GM12878 (cell line): ENCODE data around the gene TNIP1. TPM values are rescaled to one million over a fixed set of nuclear protein-coding genes. Genes with fewer than 3 reads are reported as not detected.

ENCODE experiments used
- ATAC-seq: fragments of 200-7000 bp; cut with Tn5 transposase; 3 replicates; pipeline ENCODE4 v1.9.1; 2020; ENCODE audit warnings: mild to moderate bottlenecking, moderate library complexity
- BruUV-seq: library from RNA; stranded (reverse); fragments of 400-500 nt; replicated peaks from 2 replicates; lab custom pipeline; 2021; lab: Mats Ljungman, UMichigan
- CTCF ChIA-PET: fragments of 300-600 bp; sonication (Branson Sonifier 250); formaldehyde crosslinking; extraction: SDS; loops from one replicate; lab custom pipeline; 2021; ENCODE audit warnings: inconsistent platforms; lab: Yijun Ruan, JAX
- POLR2A ChIA-PET: fragments of 350-600 bp; formaldehyde crosslinking; extraction: SDS; loops from one replicate; lab custom pipeline; 2021; ENCODE audit warnings: inconsistent platforms; lab: Charles Lee
- RAD21 ChIA-PET: fragments of 300-600 bp; sonication (Branson Sonifier 250); formaldehyde crosslinking; loops from one replicate; lab custom pipeline; 2023; ENCODE audit warnings: antibody characterized with exemption; ENCODE audit not compliant: unreplicated experiment; lab: Charles Lee
- SMC1A ChIA-PET: fragments of 300-600 bp; sonication (Branson Sonifier 250); formaldehyde crosslinking; loops from one replicate; lab custom pipeline; 2023; ENCODE audit not compliant: unreplicated experiment, uncharacterized antibody; lab: Charles Lee
- DNase-seq: peaks from one replicate; pipeline ENCODE4 v3.0.0-alpha.2; 2011; ENCODE audit warnings: low read depth, low spot score
- FAIRE-seq: peaks from 3 replicates; lab custom pipeline; 2011; peaks lifted over from hg19 to GRCh38; lab: Jason Lieb, UNC
- H2AFZ ChIP-seq: 2 replicates; pipeline ENCODE4 v1.6.0; 2011; ENCODE audit warnings: low read depth, low read length, control low read depth; ENCODE audit not compliant: control insufficient read depth
- H3K27ac ChIP-seq: 2 replicates; pipeline ENCODE4 v1.5.1; 2011; ENCODE audit warnings: control low read depth; ENCODE audit not compliant: control insufficient read depth, insufficient read depth
- H3K27me3 ChIP-seq, 2 experiments: replicated peaks in 1 of 2; 2 replicates each; pipeline versions ENCODE4 v1.6.0 to v1.6.1; 2011; ENCODE audit warnings: low read length in 1 of 2; ENCODE audit not compliant: control insufficient read depth in 2 of 2, insufficient read depth in 2 of 2
- H3K36me3 ChIP-seq, 2 experiments: 2 replicates each; pipeline ENCODE4 v1.5.1; 2011; ENCODE audit warnings: low read length in 1 of 2; ENCODE audit not compliant: control insufficient read depth in 2 of 2, insufficient read depth in 2 of 2
- H3K4me1 ChIP-seq: 2 replicates; pipeline ENCODE4 v1.6.1; 2011; ENCODE audit warnings: mild to moderate bottlenecking, low read length, moderate library complexity, mixed read lengths; ENCODE audit not compliant: control insufficient read depth, insufficient read depth
- H3K4me2 ChIP-seq: 2 replicates; pipeline ENCODE4 v1.6.0; 2011; ENCODE audit warnings: control low read depth; ENCODE audit not compliant: control insufficient read depth, insufficient read depth
- H3K4me3 ChIP-seq: fragments of 200-600 bp; sonication (generic); 2 replicates; pipeline ENCODE4 v1.5.1; 2016
- H3K79me2 ChIP-seq: 2 replicates; pipeline ENCODE4 v1.6.0; 2011; ENCODE audit warnings: low read length; ENCODE audit not compliant: control insufficient read depth, insufficient read depth
- H3K9ac ChIP-seq: 2 replicates; pipeline ENCODE4 v1.8.0; 2011; ENCODE audit warnings: low read length, control low read depth, mixed read lengths; ENCODE audit not compliant: control insufficient read depth, insufficient read depth
- H3K9me3 ChIP-seq: replicated peaks from 3 replicates; pipeline ENCODE4 v1.5.1; 2011; ENCODE audit warnings: mild to moderate bottlenecking, low read length; ENCODE audit not compliant: control insufficient read depth, insufficient read depth
- H4K20me1 ChIP-seq: 2 replicates; pipeline ENCODE4 v1.6.0; 2011; ENCODE audit not compliant: control insufficient read depth, insufficient read depth
- EED ChIP-seq: sonication (generic); IDR thresholded peaks from 2 replicates; pipeline ENCODE4 v1.6.1; 2016; ENCODE audit warnings: antibody characterized with exemption, low read depth
- FOXK2 ChIP-seq: fragments of 450-650 bp; IDR thresholded peaks from 2 replicates; pipeline ENCODE4 v1.6.1; 2017; ENCODE audit warnings: mild to moderate bottlenecking, moderate library complexity
- KLF5 ChIP-seq: fragments of 450-650 bp; IDR thresholded peaks from 2 replicates; pipeline ENCODE4 v1.6.1; 2014; ENCODE audit warnings: mild to moderate bottlenecking; ENCODE audit not compliant: partially characterized antibody
- MEF2A ChIP-seq: IDR thresholded peaks from 2 replicates; pipeline ENCODE4 v1.6.1; 2011; ENCODE audit warnings: low read depth, mild to moderate bottlenecking, low read length, moderate library complexity; ENCODE audit not compliant: insufficient read depth
- NFIC ChIP-seq: IDR thresholded peaks from 2 replicates; pipeline ENCODE4 v1.6.1; 2012; ENCODE audit warnings: low read depth, mild to moderate bottlenecking, inconsistent platforms, low read length, moderate library complexity
- NFXL1 ChIP-seq: fragments of 450-650 bp; IDR thresholded peaks from 2 replicates; pipeline ENCODE4 v1.6.1; 2017; ENCODE audit warnings: antibody characterized with exemption, mild to moderate bottlenecking, borderline replicate concordance
- NFYA ChIP-seq: IDR thresholded peaks from 2 replicates; pipeline ENCODE4 v1.6.1; 2011; ENCODE audit warnings: low read depth, mild to moderate bottlenecking, low read length, improper control_type of control experiment, borderline replicate concordance
- NR2C1 ChIP-seq: fragments of 450-650 bp; IDR thresholded peaks from 2 replicates; pipeline ENCODE4 v1.6.1; 2017; ENCODE audit warnings: antibody characterized with exemption, mild to moderate bottlenecking, moderate library complexity
- SUPT20H ChIP-seq: IDR thresholded peaks from 2 replicates; pipeline ENCODE4 v1.6.1; 2011; ENCODE audit warnings: low read depth, mild to moderate bottlenecking, low read length, moderate library complexity, borderline replicate concordance; ENCODE audit not compliant: control insufficient read depth
- WGBS: methylation state at CpG from one replicate; pipeline ENCODE4 v1.1.6; 2016; ENCODE audit warnings: low lambda C conversion rate; ENCODE audit not compliant: insufficient replicate concordance, insufficient coverage; ENCODE audit errors: missing lambda C conversion rate; 5-methylcytosine and 5-hydroxymethylcytosine counted together
- in situ Hi-C: fragments of 300-500 bp; cut with MboI; formaldehyde crosslinking; loops from 9 replicates; pipeline ENCODE4 v1.14.3; 2018; ENCODE audit warnings: mixed read lengths
- intact Hi-C: fragments of 100-400 bp; cut with micrococcal nuclease; formaldehyde crosslinking; loops from one replicate; pipeline ENCODE4 v1.14.2; 2022; ENCODE audit not compliant: unreplicated experiment
- polyA plus RNA-seq, 11 experiments: library from polyadenylated mRNA; depleted of rRNA in 4 of 11; unstranded in 6 of 11; stranded (reverse) in 5 of 11; fragments of >200 nt; fragmentation: Nextera tagmentation in 4 of 11; fragmentation: Illumina TruSeq in 1 of 11; extraction: Ambion mirVana in 4 of 11; extraction: Trizol in 1 of 11; gene quantifications; 1 replicate in 1 of 11; 2 replicates in 10 of 11; pipeline versions ENCODE4 v1.2.1 to v1.2.3, GENCODE V29; 2011 to 2016; ENCODE audit warnings: inconsistent platforms in 2 of 11, missing spikeins in 2 of 11, low read depth in 1 of 11
- total RNA-seq, 4 experiments: library from RNA; depleted of rRNA in 3 of 4; stranded (reverse); fragments of >200 nt in 3 of 4; fragmentation: Illumina TruSeq in 1 of 4; extraction: Trizol in 1 of 4; gene quantifications; 2 replicates each; pipeline versions ENCODE4 v1.2.1 to v1.2.3, GENCODE V29; 2013 to 2021
- TF ChIP-seq, protein P1 (sequence below): fragments of 150-350 bp; IDR thresholded peaks from 2 replicates; pipeline ENCODE4 v1.6.1; 2014; ENCODE audit warnings: mild to moderate bottlenecking, low read depth, low read length
- TF ChIP-seq, protein P2 (sequence below): fragments of 450-650 bp; IDR thresholded peaks from 2 replicates; pipeline ENCODE4 v1.6.1; 2017; ENCODE audit warnings: low read depth, mild to moderate bottlenecking, moderate library complexity
- TF ChIP-seq, protein P3 (sequence below): IDR thresholded peaks from 2 replicates; pipeline ENCODE4 v1.6.1; 2011; ENCODE audit warnings: borderline replicate concordance, low read depth, mild to moderate bottlenecking, moderate library complexity, mixed read lengths, low read length; ENCODE audit not compliant: insufficient read depth; ENCODE audit errors: extremely low read length

Gene TNIP1
- total and polyA plus RNA-seq, 10 of the 15 experiments (the other 5 are each of a cell fraction or from before 2014, with no cell fraction given), result 4.4 to 279 (median 150) TPM

DNA sequence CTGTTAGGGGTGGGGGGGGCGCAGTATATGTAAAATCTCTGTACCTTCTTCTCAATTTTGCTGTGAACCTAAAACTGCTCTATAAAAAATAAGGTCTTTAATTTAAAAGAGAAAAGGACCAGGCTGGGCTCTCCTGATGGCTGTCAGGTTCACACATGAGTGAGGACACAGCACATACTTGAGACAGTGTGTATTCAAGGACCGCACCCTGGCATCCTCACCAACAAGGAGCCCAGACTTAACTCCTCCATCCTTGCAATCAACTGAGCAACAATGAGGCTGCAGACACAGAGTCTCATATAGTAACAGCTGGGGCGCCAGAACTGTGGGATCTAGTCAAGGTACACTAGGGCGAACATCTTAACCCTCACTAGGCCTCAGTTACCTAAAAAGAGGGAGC, 9.8 kb downstream of the TNIP1 start:
- Histone ChIP-seq H3K4me3 (no peak overlapping the region), H3K9ac (no peak overlapping the region; the same call in 1 of the 2 replicates), H2AFZ (no peak overlapping the region), H3K27ac (no peak overlapping the region), H3K4me1 (peaks cover 70% of the 10 kb centered on the region), H3K36me3 (peaks cover 31 to 61% of the 10 kb centered on the region in 2 experiments), H3K27me3 (no peaks in the 10 kb centered on the region), H4K20me1 (peaks cover 48% of the 10 kb centered on the region), H3K9me3 (no peaks in the 10 kb centered on the region; the same call in 2 of the 3 replicates), H3K79me2 (peaks cover 99% of the 10 kb centered on the region), H3K4me2 (no peak overlapping the region)
- FAIRE-seq (no peak), DNase-seq (no peak), ATAC-seq (no peak)
- TF ChIP-seq KLF5 (no peak), EED (no peak), NR2C1 (no peak), SUPT20H (no peak), NFXL1 (no peak), MEF2A (no peak), NFYA (no peak), NFIC (no peak), FOXK2 (no peak)
- TF ChIP-seq, protein P1, sequence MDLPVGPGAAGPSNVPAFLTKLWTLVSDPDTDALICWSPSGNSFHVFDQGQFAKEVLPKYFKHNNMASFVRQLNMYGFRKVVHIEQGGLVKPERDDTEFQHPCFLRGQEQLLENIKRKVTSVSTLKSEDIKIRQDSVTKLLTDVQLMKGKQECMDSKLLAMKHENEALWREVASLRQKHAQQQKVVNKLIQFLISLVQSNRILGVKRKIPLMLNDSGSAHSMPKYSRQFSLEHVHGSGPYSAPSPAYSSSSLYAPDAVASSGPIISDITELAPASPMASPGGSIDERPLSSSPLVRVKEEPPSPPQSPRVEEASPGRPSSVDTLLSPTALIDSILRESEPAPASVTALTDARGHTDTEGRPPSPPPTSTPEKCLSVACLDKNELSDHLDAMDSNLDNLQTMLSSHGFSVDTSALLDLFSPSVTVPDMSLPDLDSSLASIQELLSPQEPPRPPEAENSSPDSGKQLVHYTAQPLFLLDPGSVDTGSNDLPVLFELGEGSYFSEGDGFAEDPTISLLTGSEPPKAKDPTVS, result no peak
- TF ChIP-seq, protein P2, sequence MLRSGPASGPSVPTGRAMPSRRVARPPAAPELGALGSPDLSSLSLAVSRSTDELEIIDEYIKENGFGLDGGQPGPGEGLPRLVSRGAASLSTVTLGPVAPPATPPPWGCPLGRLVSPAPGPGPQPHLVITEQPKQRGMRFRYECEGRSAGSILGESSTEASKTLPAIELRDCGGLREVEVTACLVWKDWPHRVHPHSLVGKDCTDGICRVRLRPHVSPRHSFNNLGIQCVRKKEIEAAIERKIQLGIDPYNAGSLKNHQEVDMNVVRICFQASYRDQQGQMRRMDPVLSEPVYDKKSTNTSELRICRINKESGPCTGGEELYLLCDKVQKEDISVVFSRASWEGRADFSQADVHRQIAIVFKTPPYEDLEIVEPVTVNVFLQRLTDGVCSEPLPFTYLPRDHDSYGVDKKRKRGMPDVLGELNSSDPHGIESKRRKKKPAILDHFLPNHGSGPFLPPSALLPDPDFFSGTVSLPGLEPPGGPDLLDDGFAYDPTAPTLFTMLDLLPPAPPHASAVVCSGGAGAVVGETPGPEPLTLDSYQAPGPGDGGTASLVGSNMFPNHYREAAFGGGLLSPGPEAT, result no peak
- TF ChIP-seq, protein P3, sequence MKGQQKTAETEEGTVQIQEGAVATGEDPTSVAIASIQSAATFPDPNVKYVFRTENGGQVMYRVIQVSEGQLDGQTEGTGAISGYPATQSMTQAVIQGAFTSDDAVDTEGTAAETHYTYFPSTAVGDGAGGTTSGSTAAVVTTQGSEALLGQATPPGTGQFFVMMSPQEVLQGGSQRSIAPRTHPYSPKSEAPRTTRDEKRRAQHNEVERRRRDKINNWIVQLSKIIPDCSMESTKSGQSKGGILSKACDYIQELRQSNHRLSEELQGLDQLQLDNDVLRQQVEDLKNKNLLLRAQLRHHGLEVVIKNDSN, result no peak
- intact Hi-C loops, result no loop called here
- WGBS, result 60% methylated on average over 4 of the region's 4 CpGs
- in situ Hi-C loops, result no loop called here
- SMC1A ChIA-PET, result interaction anchor here (0.7 to 10.8 kb wide), 13 partner anchors 8 to 145 kb away, joined by 3 to 97 read pairs (median 6); no protein-coding TSS in a partner anchor
- no TSS peak for BruUV-seq
- RAD21 ChIA-PET, result interaction anchor here (0.5 to 3.6 kb wide), 5 partner anchors 12 to 92 kb away, joined by 3 to 30 read pairs (median 5); partner anchors contain the start of gene TNIP1
- POLR2A ChIA-PET, result interaction anchor here (1.0 to 4.6 kb wide), 5 partner anchors 13 to 44 kb away, joined by 3 to 20 read pairs (median 4); no protein-coding TSS in a partner anchor
- CTCF ChIA-PET, result interaction anchor here (0.6 to 5.0 kb wide), 8 partner anchors 10 to 392 kb away, joined by 3 to 49 read pairs (median 4); no protein-coding TSS in a partner anchor
